Measurements from ENCODE around the gene MAPK9.
A peak's percentile ranks its signal among the peaks of the same experiment; 100 is the strongest.
"Not testable (repeated sequence)": the region's sequence is repeated elsewhere in the genome, so short reads cannot be mapped to it uniquely, and the experiment has no call there.

Gene MAPK9

DNA sequence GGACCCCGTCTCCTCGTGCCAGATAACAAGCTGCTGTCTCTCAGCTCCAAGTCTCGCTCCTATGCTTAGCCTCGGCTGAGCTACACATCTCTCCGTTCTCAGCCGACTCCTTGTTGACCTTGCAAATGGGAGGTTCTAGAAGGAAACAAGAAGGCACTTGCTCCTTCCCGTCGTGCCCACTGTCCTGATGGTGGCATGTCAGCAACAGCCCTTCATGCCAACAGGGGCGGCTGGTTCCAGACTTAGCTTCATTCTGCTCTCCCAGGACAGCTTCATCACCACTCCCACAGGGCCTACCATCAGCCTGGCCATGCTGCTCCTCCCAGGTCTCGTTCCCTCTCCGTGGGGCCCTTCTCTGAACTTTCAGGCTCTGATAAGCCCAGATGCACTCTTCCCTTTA lies 69.8 kb downstream of the MAPK9 start:
- no peak for DNase-seq

DNA sequence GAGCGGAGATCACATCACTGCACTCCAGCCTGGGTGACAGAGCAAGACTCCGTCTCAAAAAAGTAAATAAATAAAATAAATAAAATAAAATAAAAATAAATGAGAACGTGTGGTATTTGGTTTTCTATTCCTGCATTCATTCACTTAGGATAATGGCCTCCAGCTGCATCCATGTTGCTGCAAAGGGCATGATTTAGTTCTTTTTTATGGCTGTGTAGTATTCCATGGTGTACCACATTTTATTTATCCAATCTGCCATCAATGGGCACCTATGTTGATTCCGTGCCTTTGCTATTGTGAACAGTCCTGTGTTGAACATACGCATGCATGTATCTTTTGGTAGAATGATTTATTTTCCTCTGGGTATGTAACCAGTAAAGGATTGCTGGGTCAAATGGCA lies 74.1 kb downstream of the MAPK9 start:
- no peak for DNase-seq

DNA sequence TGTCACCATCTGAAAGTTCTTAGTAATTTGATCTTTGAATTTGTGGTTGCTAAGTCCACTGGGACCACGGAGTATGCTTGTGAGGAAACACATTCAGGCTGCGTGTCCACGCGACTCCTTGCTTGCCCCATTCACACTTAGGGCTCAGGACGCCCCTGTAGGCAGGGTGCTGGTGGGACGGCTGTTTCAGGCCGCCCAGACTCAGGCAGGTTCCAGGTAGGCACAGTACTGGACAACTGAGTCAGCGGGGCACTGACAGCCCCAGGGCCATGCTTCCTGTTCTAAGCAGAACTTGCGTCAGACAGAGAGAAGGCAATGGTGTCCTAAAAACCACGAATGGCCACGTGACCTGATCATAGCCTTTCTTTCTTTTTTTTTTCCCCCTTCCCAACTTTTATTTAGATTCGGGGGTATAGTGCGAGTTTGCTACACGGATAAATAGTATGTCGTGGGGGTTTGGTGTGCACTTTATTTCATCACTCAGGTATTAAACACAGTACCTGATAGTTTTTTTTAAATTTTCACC lies 75.2 kb downstream of the MAPK9 start:
- no peak for DNase-seq

DNA sequence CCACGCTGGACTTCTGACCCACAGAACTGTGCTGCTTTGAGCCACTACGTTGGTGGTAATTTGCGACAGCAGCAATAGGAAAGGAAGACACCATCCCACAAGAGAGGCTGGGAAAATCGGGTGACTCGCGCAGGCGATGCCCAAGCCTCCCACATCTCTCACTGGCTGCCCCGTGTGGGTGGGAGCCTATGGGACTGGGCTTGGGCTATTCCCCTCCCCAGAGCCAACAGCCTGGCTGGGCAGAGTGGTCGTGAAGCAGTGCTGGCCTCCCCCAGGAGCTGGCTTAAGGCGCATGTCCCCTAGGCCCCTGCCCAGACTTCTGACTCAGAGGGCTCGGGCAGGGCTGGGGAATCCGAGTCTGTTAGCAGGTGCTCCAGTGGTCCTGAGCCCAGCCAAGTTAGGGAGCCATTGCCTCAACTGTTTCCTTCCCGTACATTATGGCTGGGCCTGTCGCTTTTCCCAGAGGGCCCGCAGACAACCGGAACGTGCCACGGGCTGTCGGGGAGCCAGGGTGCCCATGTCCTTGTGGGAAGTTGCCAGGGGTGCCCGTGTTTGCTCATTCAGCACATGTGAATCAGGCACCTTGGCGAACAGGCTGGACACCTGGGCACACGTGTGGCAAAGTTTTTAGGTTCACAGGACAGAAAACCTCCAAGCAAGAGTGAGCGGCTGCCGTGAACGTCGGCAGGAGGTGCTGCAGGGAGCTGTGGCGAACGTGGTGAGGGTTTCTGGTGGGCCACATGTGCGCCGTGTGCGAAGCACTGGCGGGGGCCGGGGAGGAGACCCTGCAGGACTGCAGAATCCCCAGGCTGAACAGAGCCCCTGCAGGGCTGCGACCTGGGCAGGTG lies 75.9 kb downstream of the MAPK9 start:
- DNase-seq: no peak

DNA sequence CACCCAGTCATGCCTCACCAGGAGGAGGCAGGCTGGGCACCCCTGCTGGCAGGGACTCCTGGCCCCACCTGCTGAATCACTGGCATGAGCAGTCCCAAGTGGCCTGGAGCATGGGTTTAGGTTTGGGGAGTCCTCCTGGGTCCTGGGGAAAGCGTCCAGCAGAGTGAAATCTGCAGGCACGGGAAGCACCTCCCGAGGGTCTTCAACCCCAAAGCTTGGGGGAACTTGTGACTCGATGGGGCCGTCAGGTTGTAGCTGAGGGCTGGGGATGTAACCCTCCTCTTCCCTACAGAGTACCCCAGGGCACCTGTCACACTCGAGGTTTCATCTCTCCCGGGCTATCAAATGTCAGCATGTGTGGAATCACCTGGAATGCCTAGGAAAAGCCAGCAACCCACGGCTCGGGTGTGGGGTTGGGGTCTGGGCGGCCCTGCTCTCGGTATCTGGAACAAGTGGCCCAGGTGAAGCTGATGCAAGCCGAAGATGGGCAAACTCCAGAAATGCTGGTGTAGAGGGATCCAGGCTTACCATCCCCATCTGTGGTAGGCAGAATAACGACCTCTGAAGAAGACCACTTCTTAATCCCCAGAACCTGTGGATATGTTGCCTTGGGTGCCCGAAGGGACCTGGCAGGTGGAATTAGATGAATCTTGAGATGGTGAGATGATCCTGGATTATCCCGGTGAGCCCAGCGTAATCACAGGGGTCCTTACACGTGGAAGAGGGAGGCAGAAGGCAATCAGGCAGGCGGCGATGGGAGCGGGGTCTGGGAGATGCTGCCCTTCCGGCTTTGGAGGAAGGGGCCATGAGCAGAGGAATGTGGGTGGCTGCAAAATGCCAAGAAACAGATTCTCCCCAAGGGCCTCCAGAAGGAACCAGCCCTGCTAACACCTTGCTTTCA lies 76.8 kb downstream of the MAPK9 start:
- no peak for DNase-seq

DNA sequence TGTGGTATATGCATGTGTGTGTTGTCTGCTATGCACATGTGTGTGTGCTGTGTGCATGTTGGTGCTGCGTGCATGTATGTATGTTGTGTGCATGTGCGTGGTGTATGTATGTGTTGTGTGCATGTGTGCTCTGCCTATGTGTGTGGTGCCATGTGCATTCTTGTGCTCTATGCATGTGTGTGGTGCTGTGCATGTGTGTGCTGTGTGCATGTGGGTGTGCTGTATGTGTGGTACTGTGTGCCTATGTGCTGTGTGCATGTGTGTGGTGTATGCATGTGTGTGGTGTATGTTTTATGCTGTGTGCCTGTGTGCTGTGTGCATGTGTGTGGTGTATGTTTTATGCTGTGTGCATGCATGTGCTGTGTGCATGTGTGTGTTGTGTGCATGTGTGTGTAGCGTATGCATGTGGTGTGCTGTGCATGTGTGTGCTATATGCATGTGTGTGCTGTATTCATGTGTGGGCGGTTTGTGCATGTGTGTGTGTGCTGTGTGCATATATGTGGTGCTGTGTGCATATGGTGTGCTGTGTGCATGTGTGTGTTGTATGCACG lies 78.2 kb downstream of the MAPK9 start:
- DNase-seq: no peak

DNA sequence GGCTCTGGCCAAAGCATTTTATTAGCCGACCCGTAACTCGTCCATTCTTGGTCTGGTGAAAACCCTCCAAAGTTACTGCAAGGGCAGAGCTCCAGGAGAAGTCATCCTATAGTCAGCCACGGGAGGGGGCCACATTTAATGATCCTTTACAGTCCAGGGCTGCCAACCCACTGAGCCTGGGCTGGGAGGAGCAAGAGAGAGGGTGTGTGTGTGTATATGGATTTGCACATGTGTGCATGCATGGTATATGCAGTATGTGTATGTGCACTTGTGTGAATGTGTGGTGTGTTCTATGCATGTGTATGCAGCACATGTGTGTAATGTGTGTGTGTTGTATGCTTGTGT lies 78.7 kb downstream of the MAPK9 start:
- DNase-seq: no peak

DNA sequence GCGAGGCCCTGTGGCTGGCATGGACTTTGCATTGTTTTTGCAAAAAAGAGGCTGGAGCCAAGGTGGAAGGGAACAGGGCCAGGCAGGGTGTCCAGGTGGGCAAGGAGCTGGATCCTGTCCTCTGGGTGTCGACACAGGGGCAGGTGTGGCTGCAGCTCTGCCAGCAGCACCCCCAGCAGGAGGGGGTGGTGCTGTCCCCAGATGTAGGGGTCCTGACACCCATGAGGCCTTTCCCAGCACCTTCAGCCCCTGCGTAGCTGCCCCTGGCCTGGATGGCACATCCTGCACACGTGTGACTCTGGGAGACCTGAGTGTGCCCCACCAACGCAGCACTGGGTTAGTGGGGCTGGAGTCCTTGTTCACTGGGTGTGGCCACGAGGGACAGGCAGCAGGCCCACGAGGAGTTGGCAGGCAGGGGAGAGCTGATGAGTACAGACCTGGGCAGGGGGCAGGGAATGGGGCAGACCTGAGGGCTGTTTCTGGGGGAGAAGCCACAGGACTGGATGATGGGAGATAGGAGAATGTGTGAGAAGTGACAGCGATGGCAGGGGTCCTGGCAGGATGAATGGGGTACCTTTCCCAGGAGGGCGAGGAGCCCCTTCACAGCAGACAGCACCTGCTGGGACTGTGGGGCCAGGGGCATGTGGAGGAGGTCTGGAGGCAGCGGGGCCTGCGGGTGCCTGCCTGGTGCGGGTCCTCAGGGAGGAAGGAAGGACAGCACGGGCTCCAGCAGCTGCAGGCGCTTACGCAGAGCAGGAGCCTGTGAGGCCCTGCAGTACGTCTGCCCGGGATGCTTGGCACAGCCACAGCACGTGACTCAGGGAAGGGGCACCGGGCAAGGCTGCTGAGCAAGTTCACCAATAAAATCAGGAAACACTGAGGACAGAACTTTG lies 79.3 kb downstream of the MAPK9 start:
- no peak for DNase-seq

DNA sequence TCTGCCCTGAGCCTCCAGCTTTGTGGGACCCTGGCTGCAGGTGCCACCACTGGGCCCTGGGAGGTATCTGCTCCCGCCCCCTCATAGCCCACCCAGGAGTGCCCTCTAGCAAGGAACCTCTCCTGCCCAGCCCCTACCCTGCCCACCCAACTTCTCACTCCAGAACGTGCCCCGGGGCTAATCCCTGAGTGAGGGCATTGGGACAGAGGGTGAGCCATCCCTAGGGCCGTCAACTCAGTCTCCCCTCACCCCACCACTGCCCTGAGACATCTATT lies 80.2 kb downstream of the MAPK9 start:
- DNase-seq: no peak

DNA sequence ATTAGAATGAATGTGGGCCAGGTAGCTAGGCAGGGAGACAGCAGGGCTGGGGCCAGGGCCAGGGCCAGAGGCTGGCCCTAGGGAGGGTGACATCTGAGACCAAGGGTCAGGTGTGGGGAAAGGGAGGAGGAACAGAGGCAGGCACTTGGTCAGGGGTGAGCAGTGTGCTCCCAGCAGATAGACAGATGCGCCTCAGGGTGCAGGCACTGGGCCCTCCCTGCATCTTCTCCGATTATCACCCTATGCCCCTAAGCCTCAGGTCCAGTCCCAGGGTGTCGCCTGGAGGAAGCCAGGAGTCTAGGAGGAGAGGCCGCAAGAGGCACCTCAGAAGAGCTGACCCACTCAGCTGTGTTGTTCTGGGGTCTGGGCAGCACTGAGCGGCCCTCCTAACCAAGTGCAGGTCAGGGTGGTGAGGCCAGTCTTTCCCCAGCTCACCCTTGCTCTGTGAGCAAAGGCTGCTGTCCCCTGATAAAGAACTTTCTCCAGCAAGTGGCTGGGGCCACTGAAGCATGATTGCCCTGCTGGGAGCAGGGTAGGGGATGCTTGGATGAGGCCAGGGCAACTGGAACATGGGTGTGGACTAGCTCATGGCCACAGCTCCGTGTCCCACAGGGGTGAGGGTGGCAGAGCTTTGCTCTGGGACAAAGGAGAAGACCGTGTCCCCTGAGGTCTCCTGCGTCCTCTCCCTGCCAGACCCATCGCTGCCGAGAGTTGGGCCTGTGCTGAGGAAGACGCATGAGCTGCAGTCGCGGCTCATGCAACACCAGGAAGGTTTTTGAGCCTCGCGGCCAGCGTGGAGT lies 80.7 kb downstream of the MAPK9 start:
- no peak for DNase-seq

DNA sequence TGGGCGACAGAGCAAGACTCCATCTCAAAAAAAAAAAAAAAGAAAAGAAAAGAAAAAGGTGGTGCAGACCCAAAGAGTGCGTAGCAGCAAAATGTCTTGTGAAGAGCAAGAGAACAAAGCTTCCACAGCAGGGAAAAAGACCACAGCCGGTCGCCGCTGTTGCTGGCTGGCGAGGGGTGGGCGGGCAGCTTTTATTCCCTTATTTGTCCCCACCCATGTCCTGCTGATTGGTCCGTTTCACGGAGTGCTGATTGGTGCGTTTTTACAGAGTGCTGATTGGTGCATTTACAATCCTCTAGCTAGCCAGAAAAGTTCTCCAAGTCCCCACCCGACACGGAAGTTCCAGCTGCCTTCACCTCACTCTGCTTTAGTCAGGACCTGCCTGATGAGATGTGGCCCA lies 81.8 kb downstream of the MAPK9 start:
- DNase-seq: not testable (repeated sequence)

DNA sequence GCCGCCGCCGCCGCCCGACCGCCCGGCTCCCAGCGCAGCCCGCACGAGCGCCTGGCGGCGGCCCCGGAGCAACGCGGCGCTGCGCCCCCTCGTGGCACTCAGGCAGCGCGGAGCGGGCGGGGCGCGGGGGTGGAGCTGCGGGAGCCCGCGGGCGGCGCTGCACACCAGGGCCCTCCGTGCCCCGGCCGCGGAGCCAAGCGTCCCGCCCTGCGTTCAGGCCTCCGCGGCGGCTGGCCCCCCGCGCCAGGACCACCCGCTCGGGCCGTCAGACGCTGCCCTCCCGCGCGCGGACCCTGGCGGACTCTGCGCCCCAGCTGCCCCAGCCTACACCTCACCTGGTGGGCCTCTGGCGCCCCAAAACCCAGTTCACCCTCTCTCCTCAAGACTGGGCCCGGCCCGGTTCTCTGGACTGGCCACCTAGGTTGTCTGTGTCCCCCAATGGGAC lies 82.7 kb downstream of the MAPK9 start, which contains the start of gene RASGEF1C:
TSS of gene RASGEF1C (minus strand) at position 75 of the 445 bp plus-strand sequence. CDS start 71,159 bp downstream, outside the sequence.
- DNase-seq: peak; percentile 58

DNA sequence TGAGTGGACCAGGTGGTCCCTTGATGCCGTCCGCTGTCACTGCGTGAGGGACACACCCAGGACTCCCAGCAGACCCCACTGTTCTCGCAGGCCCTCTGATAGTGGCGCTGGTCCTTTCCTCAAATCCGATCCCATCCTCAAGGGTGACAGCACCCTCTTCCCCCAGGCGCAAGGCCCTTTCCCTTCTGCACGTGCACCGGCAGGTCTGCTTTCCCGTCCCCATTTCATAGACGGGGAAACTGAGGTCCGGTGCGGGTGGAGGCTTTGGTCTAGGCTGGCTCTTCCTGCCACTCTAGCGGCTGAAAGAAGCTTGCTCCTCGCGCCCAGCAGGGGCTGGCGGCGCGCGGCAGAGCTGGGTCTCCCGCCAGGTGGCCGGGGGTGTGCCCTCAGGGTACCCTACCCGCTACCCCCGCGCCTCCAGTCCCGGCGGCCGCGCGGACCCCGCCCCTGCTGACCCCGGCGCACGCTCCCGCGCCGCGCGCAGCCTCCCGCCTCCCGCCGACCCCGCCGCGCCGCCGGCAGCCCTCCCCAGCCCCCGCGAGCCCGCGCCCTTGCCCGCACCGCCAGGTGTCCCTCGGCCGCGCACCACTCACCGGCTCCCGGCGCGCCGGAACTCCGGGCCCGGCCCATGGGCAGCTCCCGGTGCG lies 83.3 kb downstream of the MAPK9 start:
- DNase-seq: no peak

DNA sequence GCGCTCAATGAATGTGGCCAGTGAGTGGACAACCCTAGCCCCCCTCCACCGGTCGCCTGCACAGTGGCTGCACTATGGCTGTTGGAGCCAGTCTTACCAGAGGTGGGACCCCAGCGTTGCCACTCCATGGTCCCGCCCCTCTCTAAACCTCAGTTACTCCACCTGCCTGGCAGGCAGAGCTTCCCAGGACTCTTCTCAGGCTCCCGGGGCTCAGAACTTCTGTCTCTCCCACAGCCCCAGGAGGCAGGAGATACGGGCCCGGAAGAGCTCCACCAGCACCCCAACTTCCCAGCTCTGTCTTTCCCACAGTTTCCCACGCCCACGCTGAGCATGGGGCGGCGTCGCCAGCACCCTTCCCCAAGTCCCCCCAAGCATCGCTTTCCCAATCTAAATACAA lies 83.8 kb downstream of the MAPK9 start:
- no peak for DNase-seq

DNA sequence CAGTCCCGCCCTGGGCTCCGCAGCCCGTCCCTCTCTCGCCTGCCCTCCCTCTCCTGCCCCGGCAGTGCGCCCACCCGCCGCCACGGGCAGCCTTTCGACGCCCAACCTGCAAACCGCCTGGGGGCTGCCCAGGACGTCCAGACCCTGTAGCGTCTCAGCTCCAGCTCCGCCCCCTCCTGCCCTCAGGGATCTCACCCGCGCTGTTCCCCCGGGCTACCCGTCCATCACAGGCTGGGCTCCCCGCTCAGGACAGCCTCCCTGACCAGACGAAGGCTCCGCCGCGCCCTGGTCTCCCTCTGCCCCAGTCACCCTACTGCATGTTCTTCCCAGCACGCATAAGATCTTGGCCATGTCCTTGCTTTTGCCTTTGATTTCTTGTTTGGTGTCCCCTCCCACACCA lies 84.3 kb downstream of the MAPK9 start:
- no peak for DNase-seq

DNA sequence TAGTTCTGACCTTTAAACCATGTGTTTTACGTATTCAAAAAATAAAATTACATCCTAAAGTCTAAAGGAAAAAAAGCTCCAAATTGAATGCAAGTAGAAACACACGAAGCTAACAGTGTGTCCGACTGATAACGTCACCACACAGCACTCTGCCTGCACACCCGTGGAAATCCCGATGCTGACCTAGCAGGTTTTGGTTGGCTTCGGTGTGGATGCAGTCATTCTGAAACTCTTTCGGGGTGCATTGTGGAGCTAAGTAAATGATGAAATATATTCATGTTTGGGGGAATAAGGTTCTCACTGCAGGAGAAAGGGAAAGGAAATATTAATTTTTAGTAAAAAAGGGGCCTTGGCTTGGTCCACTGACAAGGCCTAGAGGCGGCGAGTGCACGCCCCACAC lies 84.9 kb downstream of the MAPK9 start:
- no peak for DNase-seq

DNA sequence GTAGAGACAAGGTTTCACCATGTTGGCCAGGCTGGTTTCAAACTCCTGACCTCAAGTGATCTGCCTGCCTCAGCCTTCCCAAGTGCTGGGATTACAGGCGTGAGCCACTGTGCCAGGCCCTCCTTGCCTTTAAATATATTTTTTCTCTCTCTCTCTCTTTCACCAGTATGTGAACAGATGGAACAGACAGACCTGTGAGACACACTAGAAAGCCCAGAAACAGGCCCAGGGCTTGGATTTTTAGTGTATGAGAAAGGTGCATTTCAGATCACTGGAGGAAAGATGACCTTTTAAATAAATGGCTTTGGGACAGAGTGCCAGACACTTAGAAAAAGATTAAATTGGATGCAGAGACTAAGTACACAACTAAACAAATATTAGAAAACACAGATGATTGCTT lies 86.0 kb downstream of the MAPK9 start:
- DNase-seq: no peak

DNA sequence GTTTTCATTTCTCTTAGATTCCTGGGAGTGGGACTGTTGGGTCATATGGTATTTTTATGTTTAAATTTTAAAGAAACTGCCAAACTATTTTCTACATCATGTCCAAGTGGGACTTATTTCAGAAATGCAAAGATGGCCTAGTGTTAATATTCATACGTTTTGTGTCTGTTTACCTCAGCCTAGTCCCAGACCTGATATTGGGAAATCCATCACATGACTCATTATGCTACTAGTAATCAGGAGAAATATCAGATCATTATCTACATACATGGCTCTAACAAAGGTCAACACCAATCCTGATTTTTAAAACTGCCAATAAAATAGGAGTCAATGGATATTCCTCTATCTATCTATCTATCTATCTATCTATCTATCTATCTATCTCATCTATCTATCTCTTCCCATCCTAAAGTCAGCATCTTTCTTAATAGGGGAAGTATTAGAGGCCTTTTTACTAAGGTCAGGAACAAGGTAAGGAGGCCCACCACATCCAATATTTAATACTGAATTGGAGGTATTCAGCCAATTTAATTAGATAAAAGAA lies 87.5 kb downstream of the MAPK9 start:
- no peak for DNase-seq

DNA sequence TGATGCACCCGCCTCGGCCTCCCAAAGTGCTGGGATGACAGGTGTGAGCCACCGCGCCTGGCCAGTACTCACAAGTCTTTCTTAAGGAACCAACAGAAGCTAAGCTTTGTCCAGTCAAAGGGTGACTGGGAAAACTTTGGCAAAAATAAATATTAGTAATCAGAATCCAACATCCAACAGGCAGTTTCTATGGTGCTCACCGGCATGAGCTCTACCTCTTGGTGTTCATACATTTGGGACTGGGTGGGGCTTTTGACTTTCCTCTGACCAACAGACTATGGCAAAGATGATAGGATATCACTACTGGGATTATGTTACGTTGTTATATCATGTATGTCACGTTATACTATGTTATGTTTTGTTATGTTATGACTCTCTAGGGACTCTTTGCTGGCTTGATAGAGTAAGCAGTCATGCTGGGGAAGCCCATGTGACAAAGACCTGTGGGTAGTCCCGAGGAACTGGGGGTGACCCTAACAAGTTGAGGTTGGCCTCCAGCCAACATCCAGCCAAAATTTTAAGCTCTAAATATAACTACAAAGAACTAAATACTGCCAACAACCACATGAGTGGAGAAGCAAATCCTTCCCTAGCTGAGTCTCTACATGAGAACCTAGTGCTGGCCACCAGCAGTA lies 88.8 kb downstream of the MAPK9 start:
- DNase-seq: no peak

Data from stimulated activated CD4-positive, alpha-beta T cell treated with anti-CD3 and anti-CD28 coated beads, Interleukin-1b, Interleukin-23, amount 100 ng/mL, for 48 hours (primary cell).